Measurements from ENCODE around the gene CERS1. TPM values are rescaled to one million over a fixed set of nuclear protein-coding genes. Genes with fewer than 3 reads are reported as not detected.

Gene CERS1
- total and polyA plus RNA-seq, 4 donors: 0.28 TPM; not detected in 3

GRCh38 chr19:18875726-18876125 lies 20.2 kb downstream of the CERS1 start:
- H3K4me1 ChIP-seq (ENCODE audit: control insufficient read depth in 4 of 4, insufficient read depth in 4 of 4, low read length in 3 of 4): no peaks in the 10 kb centered on the region
- TF ChIP-seq HNF4G (IDR thresholded peaks at IDR 0.05) (no peak), GABPA (IDR thresholded peaks at IDR 0.05 in 1 of 2, conservative IDR thresholded peaks at IDR 0.05 in 1 of 2) (no peak), CTCF (IDR thresholded peaks at IDR 0.05; ENCODE audit: low read depth, low read length, missing input control) (no peak)

GRCh38 chr19:18871543-18871942 lies 24.4 kb downstream of the CERS1 start:
- no peaks in the 10 kb centered on the region for H3K27me3 ChIP-seq (ENCODE audit: control insufficient read depth in 4 of 4, insufficient read depth in 4 of 4, low read length in 3 of 4)

More at GRCh38 chr19:18875726-18876125, 20.2 kb downstream of the CERS1 start:
- no peak overlapping the region for H3K27ac ChIP-seq (ENCODE audit: low read depth in 1 of 2, low read length in 2 of 2)
- H3K9me3 ChIP-seq (ENCODE audit: control insufficient read depth in 4 of 4, low read length in 3 of 4): peaks cover 0 to 3% (median under 1%) of the 10 kb centered on the region in 4 donors
- DNase-seq (ENCODE audit: low spot score): no peak
- H3K27me3 ChIP-seq (ENCODE audit: control insufficient read depth in 4 of 4, insufficient read depth in 4 of 4, low read length in 3 of 4): no peaks in the 10 kb centered on the region
- H3K9ac ChIP-seq (ENCODE audit: low read depth in 1 of 2, low read length in 2 of 2): no peak overlapping the region
- no peak overlapping the region for H3K4me3 ChIP-seq (ENCODE audit: low read depth in 1 of 3, low read length in 3 of 3)
- 94% methylated on average over 5 of the region's 5 CpGs for WGBS
- H3K36me3 ChIP-seq (ENCODE audit: control insufficient read depth in 4 of 4, insufficient read depth in 3 of 4, low read depth in 1 of 4, low read length in 3 of 4): no peaks in the 10 kb centered on the region

More at GRCh38 chr19:18871543-18871942, 24.4 kb downstream of the CERS1 start:
- Histone ChIP-seq H3K4me1 (ENCODE audit: control insufficient read depth in 4 of 4, insufficient read depth in 4 of 4, low read length in 3 of 4) (peaks cover 0 to 17% (median 7%) of the 10 kb centered on the region in 4 donors), H3K27ac (ENCODE audit: low read depth in 1 of 2, low read length in 2 of 2) (no peak overlapping the region), H3K4me3 (ENCODE audit: low read depth in 1 of 3, low read length in 3 of 3) (no peak overlapping the region), H3K9me3 (ENCODE audit: control insufficient read depth in 4 of 4, low read length in 3 of 4) (peaks cover 0 to 1% (median 0%) of the 10 kb centered on the region in 4 donors), H3K36me3 (ENCODE audit: control insufficient read depth in 4 of 4, insufficient read depth in 3 of 4, low read depth in 1 of 4, low read length in 3 of 4) (peaks cover 4 to 13% (median 7%) of the 10 kb centered on the region in 4 donors), H3K9ac (ENCODE audit: low read depth in 1 of 2, low read length in 2 of 2) (no peak overlapping the region)
- WGBS: 67% methylated on average over 7 of the region's 7 CpGs
- no peak for DNase-seq (ENCODE audit: low spot score)
- no peak for TF ChIP-seq CTCF (IDR thresholded peaks at IDR 0.05; ENCODE audit: low read depth, low read length, missing input control)
- no peak for TF ChIP-seq EGR1 (IDR thresholded peaks at IDR 0.05; ENCODE audit: low read depth in 2 of 2)
- TF ChIP-seq GABPA (IDR thresholded peaks at IDR 0.05 in 1 of 2, conservative IDR thresholded peaks at IDR 0.05 in 1 of 2): no peak
- TF ChIP-seq FOXA1 (IDR thresholded peaks at IDR 0.05): no peak
- TF ChIP-seq HNF4G (IDR thresholded peaks at IDR 0.05): no peak
- no peak for TF ChIP-seq TAF1 (conservative IDR thresholded peaks at IDR 0.05)
- no peak for TF ChIP-seq NR2F2 (IDR thresholded peaks at IDR 0.05)
- TF ChIP-seq MAX (IDR thresholded peaks at IDR 0.05): no peak
- TF ChIP-seq FOXA2 (IDR thresholded peaks at IDR 0.05): no peak
- no peak for TF ChIP-seq RAD21 (IDR thresholded peaks at IDR 0.05)
- no peak for TF ChIP-seq ZBTB33 (IDR thresholded peaks at IDR 0.05)
- no peak for TF ChIP-seq SP1 (IDR thresholded peaks at IDR 0.05)
- no peak for TF ChIP-seq HNF4A (conservative IDR thresholded peaks at IDR 0.05)
